RPMI7951 (cell line): ENCODE results near the gene RAD51B. TPM values are rescaled to one million over a fixed set of nuclear protein-coding genes. Genes with fewer than 3 reads are reported as not detected.

ENCODE experiments used
- DNase-seq: peaks from one replicate; pipeline ENCODE4 v3.0.0-alpha.2; 2012; ENCODE audit warnings: low read depth
- total RNA-seq: library from RNA; depleted of rRNA; stranded (reverse); fragments of >200 nt; shearing (Covaris generic); gene quantifications from 2 replicates; pipeline ENCODE4 v1.2.3, GENCODE V29; 2014

RAD51B gene
- total RNA-seq, 1 experiment from 2014 or later, result 10.9 TPM

- peak; percentile 98 for DNase-seq
These were observed 728.0 kb downstream of the RAD51B start for GRCh38 chr14:68547305-68548193.

GRCh38 chr14:68548194-68549076 is 728.9 kb downstream of the RAD51B start:
- peak; percentile 98 for DNase-seq

DNA sequence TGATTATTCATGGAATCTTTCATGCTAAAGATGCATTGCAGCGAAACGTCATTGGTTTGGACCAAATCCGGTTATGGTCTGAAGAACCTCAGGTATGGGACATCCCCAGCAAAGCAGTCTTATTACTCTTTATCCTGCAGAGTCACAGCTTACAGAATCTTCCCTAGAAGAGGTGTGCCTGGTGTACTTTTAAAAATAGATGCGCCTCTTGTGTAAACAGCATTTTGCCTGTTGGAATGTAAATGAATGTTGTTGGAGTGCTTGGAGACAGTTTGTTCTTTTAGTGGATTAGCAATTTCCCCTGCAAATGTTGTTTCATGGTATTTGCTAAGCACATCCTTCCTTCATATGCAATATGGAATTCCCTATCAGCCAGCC is 730.7 kb downstream of the RAD51B start:
- DNase-seq, result no peak

DNA sequence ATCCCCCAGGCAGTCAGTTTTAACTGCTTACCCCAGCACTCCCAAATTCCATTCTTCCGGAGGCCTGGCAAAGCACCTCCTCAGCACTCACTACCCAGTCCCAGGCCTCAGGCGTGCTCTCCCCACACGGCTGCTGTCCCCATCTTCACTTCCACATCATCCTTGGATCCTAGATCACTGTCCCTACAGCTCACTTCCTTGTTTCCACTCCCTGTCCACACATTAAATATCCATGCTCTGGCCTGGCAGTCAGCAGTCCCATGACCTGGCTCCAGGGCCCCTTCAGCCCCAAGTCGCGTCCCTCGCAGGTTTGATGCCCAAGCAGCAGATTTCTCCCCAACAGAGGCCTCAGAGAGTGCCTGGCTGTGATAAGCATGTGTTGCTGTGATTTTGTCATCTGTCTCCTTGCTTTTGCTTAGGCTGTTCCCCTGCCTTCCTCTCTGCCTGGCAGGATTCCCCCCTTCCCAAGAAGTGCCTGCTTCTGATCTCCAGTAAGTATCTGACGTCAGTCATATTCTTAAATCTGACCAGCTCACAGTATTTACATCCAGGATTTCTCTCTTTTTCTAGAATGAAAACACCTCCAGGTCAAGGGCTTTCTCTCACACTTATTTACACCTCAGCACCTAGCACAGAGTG is 731.6 kb downstream of the RAD51B start:
- DNase-seq, result no peak

DNA sequence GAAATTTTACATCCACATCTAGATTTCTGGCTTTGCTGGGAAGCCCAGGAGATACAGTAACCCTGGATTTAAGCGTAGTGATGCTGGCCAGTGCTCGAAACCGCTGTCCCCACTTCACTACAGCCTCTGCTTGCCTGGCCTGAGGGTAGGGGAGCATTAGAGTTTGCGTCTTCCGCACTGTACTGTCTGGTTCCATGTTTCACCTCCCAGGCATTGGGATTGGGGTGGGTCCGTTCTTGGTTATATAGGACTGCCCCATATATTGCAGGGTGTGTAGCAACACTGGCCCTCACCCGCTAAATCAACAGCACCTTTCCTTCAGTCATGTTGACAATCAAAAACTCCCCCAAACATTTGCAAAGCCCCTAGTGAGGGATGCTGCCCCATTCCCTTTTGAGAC is 732.5 kb downstream of the RAD51B start:
- DNase-seq, result no peak

- peak; percentile 77 for DNase-seq
These were observed 733.0 kb downstream of the RAD51B start for GRCh38 chr14:68552602-68553001.

- DNase-seq, result no peak
These were observed 733.7 kb downstream of the RAD51B start for GRCh38 chr14:68553311-68553710.

- DNase-seq, result no peak
These were observed 734.7 kb downstream of the RAD51B start for GRCh38 chr14:68554231-68554630.

DNA sequence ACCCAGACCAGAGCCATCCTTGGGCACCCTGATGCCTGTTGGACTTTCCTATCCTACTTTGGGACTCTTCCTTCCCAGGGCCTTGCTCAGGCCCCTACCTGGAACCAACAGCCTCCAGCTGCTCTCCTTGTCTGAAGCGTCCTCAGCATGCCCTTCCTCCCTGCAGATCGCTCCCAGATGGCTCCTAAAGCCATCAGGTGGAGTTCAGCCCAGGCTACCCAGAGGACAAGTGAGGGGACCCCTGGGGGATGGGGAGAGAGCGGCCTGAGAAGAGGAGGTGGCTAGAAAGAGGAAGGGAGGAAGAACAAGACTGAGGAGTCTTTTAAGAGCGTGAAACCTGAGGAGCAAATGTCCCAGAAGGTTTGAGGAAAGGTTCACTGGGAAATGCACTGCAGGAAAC is 736.7 kb downstream of the RAD51B start:
- no peak for DNase-seq

DNA sequence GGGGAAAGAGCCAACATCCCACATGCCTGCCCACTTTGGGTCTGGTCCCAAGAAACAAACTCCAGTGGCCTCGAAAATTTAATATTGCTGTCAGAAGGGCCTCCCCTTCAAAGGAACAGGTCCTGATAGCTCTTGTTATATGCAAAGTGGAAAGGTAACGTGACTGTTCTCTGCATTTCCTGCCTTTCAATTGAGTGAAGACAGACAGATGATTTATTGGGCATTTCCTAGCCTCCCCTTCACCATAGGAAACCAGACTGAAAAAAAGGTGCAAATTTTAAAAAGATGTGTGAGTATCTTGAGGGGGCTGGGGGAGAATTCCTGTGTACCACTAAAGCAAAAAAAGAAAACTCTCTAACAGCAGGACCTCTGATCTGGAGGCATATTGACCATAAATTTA is 738.1 kb downstream of the RAD51B start:
- DNase-seq, result no peak

DNA sequence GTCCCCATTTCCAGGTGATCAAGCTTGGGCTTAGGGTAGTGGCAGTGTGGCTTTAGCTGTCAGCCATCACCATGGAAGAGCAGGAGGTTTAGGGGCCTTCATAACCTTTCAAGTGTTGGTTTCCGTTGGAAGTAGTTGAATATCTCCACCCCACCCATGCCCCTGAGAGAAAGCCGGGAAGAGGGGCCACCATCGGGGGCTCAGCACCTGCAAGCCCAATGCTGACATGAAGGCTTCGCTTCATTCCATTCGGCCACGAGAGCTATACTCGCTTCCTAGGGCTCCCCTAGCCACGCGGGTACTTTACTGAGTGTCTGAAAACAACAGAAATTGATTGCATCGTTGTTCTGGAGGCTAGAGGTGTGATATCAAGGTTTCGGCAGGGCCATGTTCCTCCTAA is 738.5 kb downstream of the RAD51B start:
- DNase-seq, result no peak

DNA sequence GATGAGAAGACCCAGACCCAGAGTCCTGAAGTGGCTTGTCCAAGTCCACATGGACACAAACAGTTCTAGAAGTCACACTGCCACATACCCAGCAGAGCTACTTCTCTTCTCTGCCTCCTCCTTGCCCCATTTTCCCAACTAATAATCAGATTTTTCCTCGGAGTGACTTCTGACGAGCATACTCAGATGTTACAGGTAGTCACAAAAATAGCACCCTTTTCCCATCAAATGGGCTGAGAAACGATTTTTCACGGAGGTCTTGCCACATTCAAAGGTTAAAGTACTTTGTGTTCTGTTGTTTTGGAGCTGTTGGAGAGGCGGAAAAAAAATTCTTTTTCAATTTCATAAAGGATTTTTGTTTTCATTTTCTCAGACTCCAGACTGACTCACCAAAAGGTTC is 740.4 kb downstream of the RAD51B start:
- no peak for DNase-seq

DNA sequence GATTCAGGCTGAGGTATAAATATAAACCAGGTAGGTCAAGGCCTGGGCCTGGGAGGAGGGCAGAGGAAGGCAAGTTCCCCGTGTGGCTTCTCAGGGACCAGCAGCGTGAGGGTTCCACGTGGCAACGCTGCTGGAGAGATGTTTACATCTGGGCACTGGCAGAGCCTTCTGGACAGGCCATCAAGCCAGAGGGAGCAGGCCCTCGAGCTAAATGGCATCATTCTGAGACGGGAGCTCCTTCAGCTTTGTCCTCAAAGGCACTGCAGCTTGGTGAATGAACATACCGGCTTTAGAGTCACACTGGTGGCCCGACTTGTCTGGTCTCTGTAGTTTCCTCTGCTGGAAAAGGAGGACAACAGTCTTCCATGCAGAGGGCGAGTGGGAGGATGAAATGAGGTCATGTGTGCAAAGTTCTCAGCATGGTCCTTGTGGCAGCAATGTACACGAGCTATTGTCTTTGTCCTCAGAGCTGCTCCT is 742.0 kb downstream of the RAD51B start:
- DNase-seq, result peak; percentile 34

DNA sequence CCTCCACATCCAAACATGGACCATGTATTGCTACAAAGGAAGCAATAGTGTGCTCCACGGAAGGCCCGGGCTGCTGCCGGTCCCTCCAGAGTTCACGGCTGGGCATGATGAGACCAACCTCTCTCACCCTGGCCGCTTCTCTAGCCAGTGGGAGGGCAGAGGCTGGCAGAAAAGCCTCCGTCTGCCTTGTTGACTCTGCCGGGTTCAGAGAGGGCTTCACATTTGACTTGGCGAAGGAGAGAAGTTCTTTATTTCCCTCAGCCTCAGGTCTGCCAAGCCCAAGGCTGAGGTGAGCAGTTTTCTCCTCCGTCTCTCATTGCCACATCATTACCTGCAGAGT is 743.3 kb downstream of the RAD51B start:
- DNase-seq, result no peak

- peak; percentile 81 for DNase-seq
These were observed 743.9 kb downstream of the RAD51B start for GRCh38 chr14:68563251-68564131.

DNA sequence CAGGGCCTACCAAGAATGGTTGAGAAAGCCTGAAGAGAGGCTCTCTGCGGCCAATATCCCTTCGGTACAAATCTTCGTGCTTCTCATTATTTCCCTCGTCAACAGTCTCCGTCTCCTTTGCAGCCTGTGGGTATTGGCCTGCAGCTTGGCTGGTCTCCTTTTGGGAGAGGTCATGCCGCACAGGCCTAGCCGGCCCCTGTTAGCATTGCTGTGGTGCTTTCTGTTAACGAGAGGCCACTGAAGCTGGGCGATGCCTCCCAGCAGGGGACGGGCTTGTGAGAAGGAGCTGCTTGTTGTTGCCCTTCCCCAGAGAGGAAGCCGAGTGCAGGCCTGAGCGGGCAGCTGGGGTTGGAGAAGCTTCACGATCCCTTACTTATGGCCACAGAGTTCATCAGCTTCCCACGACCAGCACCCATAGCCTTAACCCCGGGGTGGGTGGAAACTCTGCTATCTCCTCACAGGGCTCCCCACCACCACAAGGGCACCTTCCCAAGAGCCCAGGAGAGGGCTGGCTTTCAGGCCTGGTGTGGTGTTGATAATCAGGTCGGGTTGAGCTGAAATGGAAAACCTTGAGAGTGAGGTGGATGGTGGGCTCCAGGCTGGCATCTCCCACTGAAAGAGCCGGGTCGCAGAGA is 744.7 kb downstream of the RAD51B start:
- no peak for DNase-seq

- DNase-seq, result peak; percentile 66
These were observed 745.5 kb downstream of the RAD51B start for GRCh38 chr14:68564826-68565759.

- DNase-seq, result no peak
These were observed 746.5 kb downstream of the RAD51B start for GRCh38 chr14:68566075-68566474.
